Activated CD8-positive, alpha-beta memory T cell treated with anti-CD3 and anti-CD28 coated beads for 48 hours (primary cell): ENCODE measurements around the gene GCDH.
"Not testable (repeated sequence)": the region's sequence is repeated elsewhere in the genome, so short reads cannot be mapped to it uniquely, and the experiment has no call there.

Experiments
- DNase-seq, 3 experiments: peaks; one replicate each; pipeline ENCODE4 v3.0.0-alpha.2; 2020; ENCODE audit warnings: low read depth in 2 of 3, low spot score in 2 of 3

Gene GCDH

DNA sequence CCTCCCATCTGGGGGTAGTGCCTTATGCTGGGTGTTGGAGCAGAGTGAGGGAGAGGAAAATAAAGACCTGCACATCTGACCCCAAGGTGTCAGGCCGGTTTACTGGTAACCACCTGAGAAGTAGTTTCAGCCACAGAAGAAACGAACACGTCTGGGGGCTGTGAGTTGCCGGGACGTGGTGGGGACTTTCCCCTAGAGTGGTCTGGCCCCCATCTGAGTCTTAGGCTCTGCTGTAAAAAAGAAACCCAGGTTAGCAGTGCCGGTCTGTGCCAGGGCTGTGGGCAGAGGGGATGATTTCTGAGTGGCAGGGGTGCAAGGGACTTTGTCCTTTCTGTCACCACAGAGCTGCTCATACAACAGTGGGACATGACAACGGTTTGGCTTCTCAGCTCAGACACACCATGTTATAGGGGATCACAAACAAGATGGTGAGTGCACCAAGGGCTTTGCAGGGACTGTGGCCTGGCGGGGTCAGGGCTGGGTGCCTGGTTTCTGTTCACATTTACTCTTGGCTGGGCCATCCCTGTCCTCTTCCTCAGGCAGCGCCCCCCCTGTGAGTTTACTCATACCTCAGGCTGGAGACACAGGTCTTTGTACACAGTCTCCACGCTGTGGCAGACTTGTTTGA, 9.0 kb downstream of the GCDH start:
- DNase-seq: no peak

DNA sequence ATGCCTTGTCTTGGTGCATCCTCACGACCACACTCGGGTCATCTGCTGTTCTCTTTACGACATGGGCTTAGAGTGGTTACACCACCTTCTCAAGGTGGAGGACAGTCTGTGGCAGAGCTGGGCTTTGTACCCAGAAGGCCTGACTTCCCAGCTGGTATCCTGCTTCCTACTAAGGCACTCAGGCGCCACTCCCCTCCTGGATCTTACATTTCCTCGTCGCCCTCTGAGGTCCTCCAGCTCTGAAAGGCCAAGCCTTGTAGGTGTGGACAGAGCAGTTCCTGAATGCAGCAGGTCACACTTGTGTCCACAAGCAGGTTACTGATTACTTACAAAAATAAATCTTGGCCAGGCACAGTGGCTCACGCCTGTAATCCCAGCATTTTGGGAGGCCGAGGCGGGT, 16.2 kb downstream of the GCDH start:
- no peak for DNase-seq

- DNase-seq: no peak
These were observed 21.6 kb downstream of the GCDH start for GRCh38 chr19:12912571-12912970.

- DNase-seq: no peak
These were observed 22.1 kb downstream of the GCDH start for GRCh38 chr19:12913011-12913561.

GRCh38 chr19:12913851-12914690, 23.1 kb downstream of the GCDH start:
- no peak for DNase-seq

- DNase-seq: not testable (repeated sequence)
These were observed 24.9 kb downstream of the GCDH start for GRCh38 chr19:12915860-12916259.

- DNase-seq: no peak
These were observed 27.3 kb downstream of the GCDH start for GRCh38 chr19:12918253-12918652.

GRCh38 chr19:12921047-12921446, 30.1 kb downstream of the GCDH start:
- no peak for DNase-seq

- DNase-seq: no peak
These were observed 32.0 kb downstream of the GCDH start for GRCh38 chr19:12922959-12923358.

GRCh38 chr19:12924621-12925310, 33.8 kb downstream of the GCDH start:
- no peak for DNase-seq

DNA sequence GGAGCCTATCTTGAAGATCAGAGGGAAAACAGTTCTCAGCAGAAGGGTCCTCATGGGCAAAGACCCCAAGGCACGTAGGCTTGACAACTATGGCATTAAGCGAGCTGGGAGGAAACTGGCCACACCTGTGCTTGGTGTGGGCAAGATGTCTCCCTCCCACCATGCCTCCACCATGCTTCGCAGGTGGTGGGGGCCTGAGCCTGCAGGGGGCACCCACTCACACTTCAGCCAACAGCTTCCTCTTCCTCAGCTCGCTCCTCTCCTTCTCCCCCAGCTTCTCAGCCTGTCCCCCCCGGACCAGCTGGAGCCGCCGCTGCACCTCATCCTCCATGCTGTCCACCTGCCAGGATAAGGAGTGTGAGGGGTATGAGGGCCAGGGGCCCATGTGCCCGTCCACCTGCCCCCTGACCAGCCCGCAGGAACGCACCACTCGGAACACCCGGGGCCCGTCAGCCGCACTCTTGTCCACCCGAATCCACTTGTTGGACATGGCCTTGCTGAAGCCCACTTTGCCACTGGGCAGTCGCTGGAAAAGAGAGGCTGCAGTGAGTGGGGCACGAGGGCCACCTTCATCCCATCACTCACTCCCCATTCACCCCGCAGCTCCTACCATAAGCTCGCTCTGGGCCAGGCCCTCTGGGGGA, 39.2 kb downstream of the GCDH start:
- no peak for DNase-seq

DNA sequence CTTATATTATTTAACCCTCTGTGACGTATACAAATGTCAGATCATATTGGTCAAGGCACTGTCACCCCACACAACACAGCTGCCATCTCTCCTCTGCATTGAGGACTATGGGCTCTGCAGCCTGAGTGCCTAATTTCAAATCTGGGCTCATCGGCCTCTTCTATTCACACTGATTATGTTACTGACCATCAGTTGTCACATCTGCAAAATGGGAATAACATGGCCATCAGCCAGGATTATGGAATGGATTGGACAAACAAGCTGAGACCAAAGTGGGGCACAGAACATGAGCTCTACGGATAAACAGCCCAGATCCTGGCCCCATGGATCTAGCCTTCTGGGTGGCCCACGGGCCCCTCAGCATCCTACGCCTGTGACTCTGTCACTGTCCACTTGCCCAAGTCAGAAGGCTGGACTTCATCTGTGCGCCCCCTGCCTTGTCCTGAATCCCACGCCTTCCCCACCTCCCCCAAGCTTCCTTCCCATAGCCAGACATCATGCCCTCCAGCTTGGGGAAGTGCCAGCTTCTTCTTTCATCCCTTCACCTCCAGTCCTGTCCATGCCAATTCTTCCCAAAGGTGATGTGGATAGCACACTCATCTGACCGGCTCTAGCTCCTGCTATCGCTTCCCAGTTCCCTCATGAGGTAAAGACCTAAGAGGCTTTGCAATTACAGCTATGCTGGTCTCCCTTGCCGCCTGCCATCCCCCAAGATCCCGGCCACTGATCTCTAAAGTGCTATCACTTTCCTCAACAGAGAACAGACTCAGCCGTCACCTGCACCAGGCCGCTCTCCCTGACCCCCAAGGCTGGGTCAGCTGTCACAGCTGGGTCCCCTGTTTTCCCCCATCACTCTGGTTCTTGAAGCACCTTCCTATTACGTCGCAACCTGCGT, 41.7 kb downstream of the GCDH start:
- DNase-seq: no peak

- peak; percentile 67 to 79 (median 68) for DNase-seq
These were observed 42.5 kb downstream of the GCDH start, which contains the start of gene FARSA for GRCh38 chr19:12933287-12934072. Gene FARSA, minus strand, starts transcription at chr19:12933711. Its CDS starts 15 bp downstream, at chr19:12933696.

GRCh38 chr19:12935071-12935470, 44.1 kb downstream of the GCDH start:
- DNase-seq: no peak

DNA sequence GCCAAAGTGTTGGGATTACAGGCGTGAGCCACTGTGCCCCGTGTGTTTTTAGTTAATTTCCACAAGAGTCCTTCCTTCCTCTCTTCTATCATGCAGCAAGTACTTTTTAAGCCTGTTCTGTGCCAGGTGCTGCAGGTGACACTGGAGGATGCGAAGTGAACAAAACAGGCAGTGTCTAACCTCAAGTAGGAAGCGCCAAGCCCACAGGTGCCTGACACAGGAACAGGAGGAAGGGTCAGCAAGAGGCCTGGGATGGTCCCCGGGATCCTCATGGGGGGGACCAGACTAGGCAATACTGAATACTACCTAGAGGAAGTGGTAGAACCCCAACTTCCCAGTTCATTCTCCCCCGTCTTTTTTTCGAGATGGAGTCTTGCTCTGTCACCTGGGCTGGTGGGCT, 45.6 kb downstream of the GCDH start:
- no peak for DNase-seq

- no peak for DNase-seq
These were observed 46.4 kb downstream of the GCDH start for GRCh38 chr19:12937093-12937926.

GRCh38 chr19:12937927-12938778, 47.2 kb downstream of the GCDH start, which contains the start of gene CALR:
Gene CALR, plus strand, starts transcription at chr19:12938609. Its CDS starts 71 bp downstream, at chr19:12938680.
- peak; percentile 93 to 98 (median 97) for DNase-seq
